GM18907 (cell line): ENCODE measurements around the gene CABP4.
A peak's percentile ranks its signal among the peaks of the same experiment; 100 is the strongest.

Source experiments
- ATAC-seq: cut with Tn5 transposase; IDR thresholded peaks from one replicate; pipeline ENCODE4 v1.9.1; 2021; ENCODE audit warnings: mild to moderate bottlenecking, moderate library complexity; ENCODE audit not compliant: unreplicated experiment

Gene CABP4

DNA sequence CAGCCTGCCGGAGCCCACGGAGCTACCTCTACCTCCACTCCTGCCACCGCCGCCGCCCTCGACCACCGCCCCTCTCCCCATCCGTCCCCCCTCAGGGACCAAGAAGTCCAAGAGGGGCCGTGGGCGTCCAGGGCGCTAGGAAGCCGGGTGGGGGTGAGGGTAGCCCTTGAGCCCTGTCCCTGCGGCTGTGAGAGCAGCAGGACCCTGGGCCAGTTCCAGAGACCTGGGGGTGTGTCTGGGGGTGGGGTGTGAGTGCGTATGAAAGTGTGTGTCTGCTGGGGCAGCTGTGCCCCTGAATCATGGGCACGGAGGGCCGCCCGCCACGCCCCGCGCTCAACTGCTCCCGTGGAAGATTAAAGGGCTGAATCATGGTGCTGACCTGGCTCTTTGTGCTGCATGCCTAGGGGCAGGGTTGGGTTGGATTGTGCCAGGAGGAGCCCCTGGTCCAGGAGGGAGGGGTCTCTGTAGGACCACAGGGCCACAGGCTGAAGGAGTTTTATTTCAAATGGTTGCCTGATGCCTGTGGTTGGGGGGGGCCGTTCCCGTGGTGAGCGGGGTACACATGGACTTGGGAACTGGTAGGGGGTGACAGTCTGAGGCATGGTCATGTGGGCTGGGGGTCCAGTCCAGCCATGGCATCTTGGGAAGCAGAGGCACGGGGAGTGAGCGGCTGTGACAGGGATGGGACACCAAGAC, 20.0 kb upstream of the CABP4 start:
- no peak for ATAC-seq

- no peak for ATAC-seq
Observed at GRCh38 chr11:67435727-67436458, 19.3 kb upstream of the CABP4 start.

DNA sequence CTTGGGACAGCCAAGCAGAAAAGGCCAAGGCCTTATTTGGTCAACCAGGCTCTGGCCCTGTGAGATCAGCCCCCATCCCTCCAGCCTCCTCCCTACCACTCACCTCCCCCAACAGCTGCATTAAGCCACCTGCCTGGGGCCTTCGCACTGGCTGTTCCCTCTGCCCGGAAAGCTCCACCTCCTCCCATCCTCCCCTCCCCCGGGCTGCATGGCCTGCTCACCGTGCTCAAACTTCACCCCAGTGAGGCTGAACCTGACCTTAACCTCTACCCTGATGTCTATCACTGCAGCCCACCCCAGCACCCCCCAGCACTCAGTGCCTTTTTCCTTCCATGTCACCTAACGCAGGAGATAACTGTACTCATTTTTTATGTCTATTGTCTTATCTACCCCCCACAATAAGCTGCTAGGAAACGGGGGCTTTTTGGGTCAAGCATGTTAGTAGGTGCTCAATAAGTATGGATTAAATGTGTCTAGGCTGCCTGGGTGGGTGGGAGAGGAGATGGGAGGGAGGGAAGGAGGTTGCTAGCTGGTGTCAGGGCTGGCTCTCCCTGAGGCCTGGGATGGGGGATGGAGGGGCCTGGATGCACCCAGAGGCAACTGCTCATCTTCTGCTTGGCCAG, 18.6 kb upstream of the CABP4 start:
- no peak for ATAC-seq

DNA sequence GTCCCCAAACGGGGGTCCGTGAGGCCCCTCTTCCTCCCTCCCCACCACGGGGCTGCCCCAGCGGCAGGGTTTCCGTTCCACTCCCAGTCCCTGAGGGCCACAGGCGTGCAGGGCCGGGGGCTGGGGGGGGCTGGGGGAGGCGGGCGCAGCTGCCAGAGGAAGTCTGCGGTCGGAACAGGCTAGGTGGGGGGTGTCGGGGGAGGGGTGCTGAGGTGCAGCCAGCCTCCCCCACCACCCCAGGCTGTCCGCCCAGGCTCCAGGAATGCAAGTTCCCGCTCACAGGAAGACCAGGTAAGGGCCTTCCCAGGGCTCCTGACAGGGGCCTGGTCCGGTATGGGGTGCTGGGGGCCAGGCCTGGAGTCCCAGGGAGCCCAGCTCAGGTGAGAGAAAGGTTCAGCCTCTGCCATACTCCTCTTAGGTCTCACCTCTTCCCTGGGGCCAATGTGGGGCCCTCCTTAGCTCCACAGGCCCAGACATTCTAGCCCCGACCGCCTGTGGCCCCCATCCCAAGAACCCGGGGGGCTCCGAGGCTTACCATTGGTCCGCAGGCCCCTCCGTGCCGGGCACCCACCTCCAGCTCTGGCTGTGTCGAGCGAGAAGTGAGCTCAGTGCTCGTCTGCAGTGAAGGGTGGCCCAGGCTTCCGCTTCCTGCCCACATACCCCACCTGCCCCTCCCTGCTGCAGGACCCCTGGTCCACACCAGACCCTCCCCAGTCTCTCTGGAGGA, 17.9 kb upstream of the CABP4 start, which contains the start of gene PTPRCAP:
Gene PTPRCAP, minus strand, starts transcription at position 601 of the 727 bp plus-strand sequence. Its CDS starts 63 bp downstream, at position 538.
- peak; percentile 27 for ATAC-seq

DNA sequence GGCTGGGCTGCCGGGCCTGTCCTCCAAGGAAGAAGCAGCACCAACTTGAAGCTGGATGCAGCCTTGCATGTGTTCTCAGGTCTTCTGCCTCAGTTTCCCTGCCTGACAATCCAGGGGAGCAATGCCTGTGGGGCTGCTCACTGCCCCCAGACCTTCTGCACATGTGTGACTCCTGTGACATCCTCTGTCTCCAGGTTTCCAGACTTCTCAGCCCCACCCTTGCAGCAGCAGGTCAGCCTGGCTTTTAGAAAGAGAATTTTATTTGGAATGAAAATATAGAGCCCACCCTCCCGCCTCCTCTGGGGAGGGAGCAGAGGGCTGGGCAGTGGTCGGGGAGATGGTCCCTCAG, 17.4 kb upstream of the CABP4 start:
- ATAC-seq = no peak

- no peak for ATAC-seq
Observed at GRCh38 chr11:67438158-67438902, 16.8 kb upstream of the CABP4 start.

DNA sequence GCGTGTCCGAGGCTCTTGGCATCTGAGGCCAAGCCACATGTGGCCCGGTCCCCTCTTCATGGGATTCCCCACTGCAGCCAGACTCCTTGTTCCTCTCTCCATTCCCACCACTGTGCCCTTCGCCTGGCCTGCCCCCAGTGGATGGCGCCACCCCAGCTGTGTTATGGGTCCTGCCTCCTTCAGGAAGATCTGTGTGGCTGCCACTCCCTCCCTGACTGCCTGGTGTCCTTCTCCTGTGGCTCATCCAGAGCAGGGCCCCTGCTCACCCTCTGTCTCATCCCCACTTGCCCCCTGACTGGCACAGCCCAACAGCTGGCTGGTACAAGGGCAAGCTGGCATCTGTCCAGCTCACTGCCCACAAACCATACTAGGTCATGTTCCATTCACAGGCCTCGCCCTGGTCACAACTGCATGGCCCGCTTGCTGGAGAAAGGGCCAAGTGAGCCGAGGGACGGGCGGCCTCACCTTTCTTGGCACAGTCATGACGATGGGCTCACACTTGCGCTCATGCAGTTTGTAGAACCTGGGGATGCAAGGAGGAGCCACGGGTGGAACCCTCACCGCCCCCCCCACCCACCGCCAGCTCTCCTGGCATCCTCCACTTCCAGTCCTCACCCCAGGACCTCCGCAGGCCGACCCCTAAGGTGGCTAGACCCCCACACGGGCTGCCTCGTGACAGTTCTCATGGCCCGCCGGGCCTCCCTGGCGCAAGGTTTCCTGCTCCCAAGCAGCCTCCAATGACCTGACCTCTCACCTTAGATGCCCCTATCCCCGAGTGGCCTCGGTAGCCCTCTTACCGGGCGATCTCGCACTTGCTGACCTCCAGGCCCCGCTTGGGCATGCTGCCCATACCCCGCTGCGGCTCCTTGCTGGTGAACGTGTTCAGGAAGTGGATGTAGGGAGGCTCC, 15.6 kb upstream of the CABP4 start:
- ATAC-seq = no peak

DNA sequence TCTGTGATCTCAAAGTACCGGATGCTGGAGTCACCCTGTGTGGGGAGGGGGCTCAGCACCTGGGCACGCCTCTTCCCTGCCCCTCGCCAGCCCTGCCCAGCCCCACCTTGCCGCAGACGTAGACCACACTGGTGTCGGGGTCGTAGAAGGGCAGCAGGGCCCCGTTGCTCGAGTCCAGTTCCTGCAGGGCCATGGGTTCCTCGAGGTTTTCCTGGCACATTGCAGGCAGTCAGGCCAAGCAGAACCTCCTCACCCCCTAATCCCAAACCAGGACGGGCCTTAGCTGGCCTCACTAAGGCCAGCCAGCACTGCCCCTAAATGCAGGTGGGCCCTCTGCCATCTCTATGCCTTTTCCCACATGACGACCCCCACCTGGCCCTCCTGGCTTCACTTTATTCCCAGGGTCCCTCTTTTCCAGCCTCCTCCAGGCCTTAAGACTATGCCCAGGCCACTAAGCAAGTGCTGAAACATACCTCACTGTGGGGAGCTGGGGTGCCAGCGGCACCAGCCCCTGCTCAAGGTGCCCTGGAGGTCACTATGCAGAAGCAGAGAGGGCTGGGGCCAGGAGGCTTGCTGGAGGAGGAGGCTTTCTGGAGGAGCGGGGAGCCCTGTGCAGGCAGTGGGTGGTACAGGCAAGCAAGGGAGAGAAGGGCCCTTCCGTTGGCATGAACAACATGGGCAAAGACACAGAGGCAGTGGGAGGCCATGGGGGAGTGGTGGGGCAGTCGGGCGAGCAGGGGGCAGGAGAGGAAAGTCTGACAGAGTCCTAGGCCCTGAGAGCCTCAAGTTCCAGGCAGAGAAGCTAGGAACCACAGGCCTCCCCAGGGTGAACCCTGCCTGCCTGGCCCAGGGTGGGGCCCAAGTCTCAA, 14.7 kb upstream of the CABP4 start:
- ATAC-seq = no peak

- no peak for ATAC-seq
Observed at GRCh38 chr11:67441098-67441563, 14.0 kb upstream of the CABP4 start.

DNA sequence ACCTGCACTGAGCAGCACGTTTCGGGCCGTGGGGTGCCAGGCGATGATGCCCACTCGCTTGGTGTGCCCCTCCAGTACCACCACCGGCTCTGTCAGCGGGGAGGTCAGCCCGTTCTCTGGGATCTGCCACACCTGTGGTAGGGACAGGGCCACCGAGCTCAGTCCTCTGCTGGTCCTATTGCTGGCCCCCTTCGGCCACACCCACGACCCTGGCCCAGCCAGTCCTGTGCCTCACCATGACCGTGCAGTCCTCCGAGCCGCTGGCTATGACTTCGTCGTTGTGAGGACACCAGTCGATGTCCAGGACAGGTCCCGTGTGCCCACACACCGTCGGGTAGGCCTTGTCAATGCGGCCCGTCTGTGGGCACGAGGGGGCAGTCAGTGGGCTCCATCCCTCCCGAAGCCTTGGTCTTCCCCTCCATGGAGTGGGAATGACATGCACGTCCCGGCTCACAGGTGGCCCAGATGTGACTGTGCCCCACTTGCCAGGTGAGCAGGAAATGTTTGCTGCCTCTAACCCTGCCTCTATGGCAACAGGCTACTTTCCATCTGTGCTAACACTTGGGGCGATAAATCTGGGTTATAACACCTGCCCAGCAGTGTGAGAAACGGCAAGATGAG, 13.3 kb upstream of the CABP4 start:
- ATAC-seq = no peak

- ATAC-seq = no peak
Observed at GRCh38 chr11:67442504-67443404, 12.4 kb upstream of the CABP4 start.

- no peak for ATAC-seq
Observed at GRCh38 chr11:67445515-67445914, 9.6 kb upstream of the CABP4 start.

DNA sequence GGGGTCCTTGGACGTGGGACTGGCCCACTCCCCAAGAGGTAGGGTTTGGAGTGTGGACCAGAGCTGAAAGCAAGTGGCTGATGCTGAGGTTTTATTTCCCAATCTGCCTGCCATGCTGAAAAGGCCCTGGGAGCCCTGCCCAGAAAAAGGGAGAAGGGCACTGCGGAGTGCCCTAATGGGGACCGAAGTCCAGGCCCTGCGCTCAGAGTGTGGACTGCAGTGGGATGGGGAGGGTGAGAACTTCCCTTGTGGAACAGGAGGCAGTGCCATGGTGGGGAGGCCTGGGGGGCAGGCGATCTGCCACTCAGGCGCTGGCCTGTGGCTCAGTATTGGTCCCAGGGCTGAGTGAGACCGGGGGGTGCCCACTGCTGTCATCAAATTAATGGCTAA, 6.9 kb upstream of the CABP4 start:
- no peak for ATAC-seq

DNA sequence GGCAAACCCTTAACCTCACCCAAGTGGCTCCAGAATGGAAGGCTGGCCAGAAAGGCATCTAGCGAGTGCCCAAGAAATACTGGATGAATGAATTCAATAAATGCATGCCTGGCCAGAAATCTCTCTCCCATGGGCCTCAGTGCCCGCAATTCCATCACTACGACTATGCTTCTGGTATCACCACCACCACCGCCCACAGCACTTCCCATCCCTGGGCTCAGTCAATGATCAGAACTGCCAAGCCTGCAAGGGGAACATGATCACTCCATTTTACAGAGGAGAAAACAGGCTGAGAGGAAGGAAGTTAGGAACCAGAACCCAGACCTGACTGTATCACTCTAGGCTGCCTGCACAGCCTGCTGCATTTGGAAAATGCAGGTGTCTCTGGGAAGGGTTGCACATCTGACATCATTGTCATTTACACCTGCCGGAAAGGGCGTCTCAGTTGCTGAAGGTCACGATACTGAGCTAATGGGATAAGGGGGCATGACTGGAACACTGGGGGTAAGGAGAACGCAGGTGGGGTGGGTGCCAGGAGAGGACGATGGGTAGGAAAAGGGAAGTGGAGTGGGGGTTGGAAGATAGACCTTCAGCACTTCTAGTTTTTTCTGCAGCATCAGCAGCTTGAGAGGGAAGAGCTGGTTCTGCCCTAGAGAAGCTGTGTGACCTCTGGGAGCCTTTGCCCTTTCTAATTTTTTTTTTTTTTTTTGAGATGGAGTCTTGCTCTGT, 5.9 kb upstream of the CABP4 start:
- ATAC-seq = no peak

DNA sequence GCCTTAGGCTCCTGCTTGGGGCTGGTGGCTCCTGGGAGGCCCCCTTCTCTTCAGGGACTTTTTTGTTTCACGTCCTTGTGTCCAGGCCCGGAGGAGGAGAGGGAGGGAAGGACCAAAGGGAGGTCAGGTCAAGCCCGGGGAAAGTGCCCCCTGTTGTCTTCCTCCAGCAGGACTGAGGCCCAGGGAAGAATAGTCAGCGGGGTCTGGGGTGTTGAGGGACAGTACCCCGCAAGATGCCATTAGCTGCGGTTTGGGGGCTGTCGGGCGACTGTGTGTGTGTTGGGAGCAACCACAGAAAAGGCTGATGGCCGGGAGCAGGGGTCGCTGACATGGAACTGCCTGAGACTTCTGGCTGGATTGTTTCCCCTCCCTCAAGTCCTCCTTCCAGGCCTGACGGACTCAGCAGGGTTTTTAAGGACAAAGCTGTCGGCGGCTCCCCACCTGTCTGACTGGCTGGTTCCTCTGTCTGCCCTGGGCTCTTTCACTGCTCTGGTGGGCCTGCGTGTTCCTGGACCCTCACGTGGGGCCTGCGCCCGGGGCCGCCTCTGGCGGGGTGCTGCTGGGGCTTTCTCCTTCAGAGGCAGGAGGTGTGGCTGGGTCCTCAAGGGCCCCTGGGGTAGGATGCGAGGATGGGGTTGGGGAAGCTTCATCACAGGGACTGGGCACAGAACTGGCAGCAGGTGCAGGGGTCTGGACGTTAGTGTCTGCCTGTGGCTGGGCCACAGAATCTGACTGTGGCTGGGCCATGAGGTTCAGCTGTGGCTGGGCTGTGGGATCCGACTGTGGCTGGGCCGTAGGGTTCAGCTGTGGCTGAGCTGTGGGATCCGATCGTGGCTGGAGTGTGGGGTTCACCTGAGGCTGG, 4.1 kb upstream of the CABP4 start:
- no peak for ATAC-seq

DNA sequence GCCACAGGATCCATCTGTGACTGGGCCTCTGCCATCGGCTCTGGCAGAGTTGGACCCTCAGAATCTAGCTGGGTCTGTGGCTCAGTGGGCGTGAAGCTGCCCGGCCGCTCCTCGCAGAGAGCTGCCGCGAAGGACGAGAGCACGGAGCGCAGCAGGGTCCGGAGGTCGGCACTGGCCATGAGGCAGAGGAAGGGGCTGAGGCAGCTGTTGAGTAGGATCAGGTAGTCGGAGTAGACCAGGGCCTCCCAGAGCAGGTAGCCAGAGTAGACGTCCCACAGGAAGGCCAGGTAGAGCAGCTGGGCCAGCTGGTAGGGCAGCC, 3.5 kb upstream of the CABP4 start:
- no peak for ATAC-seq
